HepG2 (cell line): ENCODE results near the gene NOC2L. TPM values are rescaled to one million over a fixed set of nuclear protein-coding genes. Genes with fewer than 3 reads are reported as not detected.

Experiments used
- DPF2 ChIP-seq: sonication (generic); formaldehyde crosslinking; IDR thresholded peaks from 2 replicates; pipeline ENCODE4 v1.4.0; 2020; ENCODE audit warnings: mild to moderate bottlenecking, low read depth, missing genetic modification reagents, borderline replicate concordance
- EZH2 ChIP-seq: conservative IDR thresholded peaks from 2 replicates; pipeline ENCODE4 v1.6.1; 2012; ENCODE audit warnings: mild to moderate bottlenecking, low read depth, low read length, moderate library complexity
- FIP1L1 ChIP-seq: fragments of 200-400 bp; formaldehyde crosslinking; IDR thresholded peaks from 2 replicates; pipeline ENCODE4 v1.6.1; 2018; ENCODE audit warnings: low read depth, mild to moderate bottlenecking, low read length, moderate library complexity, borderline replicate concordance; ENCODE audit not compliant: insufficient read depth
- GLMP ChIP-seq: sonication (generic); formaldehyde crosslinking; IDR thresholded peaks from 2 replicates; pipeline ENCODE4 v1.9.0; 2021; ENCODE audit warnings: missing genetic modification reagents, mild to moderate bottlenecking, borderline replicate concordance
- HNRNPUL1 ChIP-seq: fragments of 200-400 bp; formaldehyde crosslinking; IDR thresholded peaks from 2 replicates; pipeline ENCODE4 v1.6.1; 2017; ENCODE audit warnings: low read depth, mild to moderate bottlenecking, low read length, moderate library complexity
- PRPF4 ChIP-seq: fragments of 200-400 bp; formaldehyde crosslinking; IDR thresholded peaks from 2 replicates; pipeline ENCODE4 v1.6.1; 2016; ENCODE audit warnings: low read length, low read depth; ENCODE audit not compliant: poor library complexity, severe bottlenecking
- SKI ChIP-seq: fragments of 450-650 bp; IDR thresholded peaks from one replicate; pipeline ENCODE4 v1.6.1; 2018; ENCODE audit warnings: mild to moderate bottlenecking; ENCODE audit not compliant: partially characterized antibody
- SNAI1 ChIP-seq: sonication (generic); formaldehyde crosslinking; IDR thresholded peaks from 2 replicates; pipeline ENCODE4 v1.5.0; 2020; ENCODE audit warnings: mild to moderate bottlenecking, missing genetic modification reagents, borderline replicate concordance
- TCF12 ChIP-seq, 2 experiments: fragments of 450-650 bp in 1 of 2; sonication (generic) in 1 of 2; formaldehyde crosslinking in 1 of 2; IDR thresholded peaks; 2 replicates each; pipeline versions ENCODE4 v1.6.1 to v1.8.0; 2017 to 2022; ENCODE audit warnings: antibody characterized with exemption in 1 of 2, mild to moderate bottlenecking in 1 of 2, missing genetic modification reagents in 1 of 2, moderate library complexity in 1 of 2
- THYN1 ChIP-seq: sonication (generic); formaldehyde crosslinking; IDR thresholded peaks from 2 replicates; pipeline ENCODE4 v1.8.1; 2023; ENCODE audit warnings: low read depth, mild to moderate bottlenecking, moderate library complexity, missing genetic modification reagents, borderline replicate concordance
- YEATS2 ChIP-seq: sonication (generic); formaldehyde crosslinking; IDR thresholded peaks from 2 replicates; pipeline ENCODE4 v1.4.0; 2020; ENCODE audit warnings: missing genetic modification reagents, borderline replicate concordance
- ZBTB42 ChIP-seq: sonication (generic); formaldehyde crosslinking; IDR thresholded peaks from 2 replicates; pipeline ENCODE4 v1.5.0; 2020; ENCODE audit warnings: mild to moderate bottlenecking, missing genetic modification reagents
- ZFX ChIP-seq: sonication (generic); formaldehyde crosslinking; IDR thresholded peaks from 2 replicates; pipeline ENCODE4 v1.4.0; 2020; ENCODE audit warnings: mild to moderate bottlenecking, low read depth, missing genetic modification reagents, moderate library complexity
- ZMYM3 ChIP-seq: sonication (generic); formaldehyde crosslinking; IDR thresholded peaks from 2 replicates; pipeline ENCODE4 v1.5.1; 2020; ENCODE audit warnings: mild to moderate bottlenecking, missing genetic modification reagents
- ZNF20 ChIP-seq: sonication (generic); formaldehyde crosslinking; IDR thresholded peaks from 2 replicates; pipeline ENCODE4 v1.4.0; 2020; ENCODE audit warnings: mild to moderate bottlenecking, moderate library complexity, missing genetic modification reagents
- ZNF629 ChIP-seq: sonication (generic); formaldehyde crosslinking; conservative IDR thresholded peaks from 2 replicates; pipeline ENCODE4 v1.5.0; 2020; ENCODE audit warnings: missing genetic modification reagents
- ZNF768 ChIP-seq: sonication (generic); formaldehyde crosslinking; IDR thresholded peaks from 2 replicates; pipeline ENCODE4 v1.4.0; 2020; ENCODE audit warnings: missing genetic modification reagents
- ZNF777 ChIP-seq: sonication (generic); formaldehyde crosslinking; IDR thresholded peaks from 2 replicates; pipeline ENCODE4 v1.4.0; 2020; ENCODE audit warnings: missing genetic modification reagents
- polyA plus RNA-seq, 8 experiments: library from polyadenylated mRNA; depleted of rRNA in 3 of 8; stranded (reverse) in 7 of 8; unstranded in 1 of 8; fragments of >200 nt; fragmentation: Illumina TruSeq in 4 of 8; extraction: Trizol in 4 of 8; gene quantifications; 2 replicates each; pipeline versions ENCODE4 v1.2.1 to v1.2.3, GENCODE V29; 2011 to 2016; ENCODE audit warnings: low read depth in 4 of 8, missing spikeins in 1 of 8, mixed read lengths in 1 of 8; ENCODE audit not compliant: insufficient read depth in 1 of 8
- total RNA-seq, 5 experiments: library from RNA; depleted of rRNA; stranded (reverse); fragments of >200 nt; fragmentation: Illumina TruSeq; extraction: Trizol; gene quantifications; 2 replicates each; pipeline ENCODE4 v1.2.3, GENCODE V29; 2016; ENCODE audit warnings: low read depth in 1 of 5
- TF ChIP-seq, protein P1 (sequence below), 2 experiments: IDR thresholded peaks; 2 replicates each; pipeline ENCODE4 v1.6.1; 2011 to 2012; ENCODE audit warnings: low read length in 2 of 2, borderline replicate concordance in 1 of 2, low read depth in 1 of 2, mild to moderate bottlenecking in 1 of 2, moderate library complexity in 1 of 2

Gene NOC2L
- total and polyA plus RNA-seq, 2 of the 13 experiments (the other 11 are each of a cell fraction or from before 2014, with no cell fraction given): 32.0 to 103 TPM

GRCh38 chr1:911875-912739 is 46.9 kb downstream of the NOC2L start (continued):
- no peak for TF ChIP-seq YEATS2 (CRISPR knock-in tag)
- TF ChIP-seq HNRNPUL1: no peak
- TF ChIP-seq, protein P1, sequence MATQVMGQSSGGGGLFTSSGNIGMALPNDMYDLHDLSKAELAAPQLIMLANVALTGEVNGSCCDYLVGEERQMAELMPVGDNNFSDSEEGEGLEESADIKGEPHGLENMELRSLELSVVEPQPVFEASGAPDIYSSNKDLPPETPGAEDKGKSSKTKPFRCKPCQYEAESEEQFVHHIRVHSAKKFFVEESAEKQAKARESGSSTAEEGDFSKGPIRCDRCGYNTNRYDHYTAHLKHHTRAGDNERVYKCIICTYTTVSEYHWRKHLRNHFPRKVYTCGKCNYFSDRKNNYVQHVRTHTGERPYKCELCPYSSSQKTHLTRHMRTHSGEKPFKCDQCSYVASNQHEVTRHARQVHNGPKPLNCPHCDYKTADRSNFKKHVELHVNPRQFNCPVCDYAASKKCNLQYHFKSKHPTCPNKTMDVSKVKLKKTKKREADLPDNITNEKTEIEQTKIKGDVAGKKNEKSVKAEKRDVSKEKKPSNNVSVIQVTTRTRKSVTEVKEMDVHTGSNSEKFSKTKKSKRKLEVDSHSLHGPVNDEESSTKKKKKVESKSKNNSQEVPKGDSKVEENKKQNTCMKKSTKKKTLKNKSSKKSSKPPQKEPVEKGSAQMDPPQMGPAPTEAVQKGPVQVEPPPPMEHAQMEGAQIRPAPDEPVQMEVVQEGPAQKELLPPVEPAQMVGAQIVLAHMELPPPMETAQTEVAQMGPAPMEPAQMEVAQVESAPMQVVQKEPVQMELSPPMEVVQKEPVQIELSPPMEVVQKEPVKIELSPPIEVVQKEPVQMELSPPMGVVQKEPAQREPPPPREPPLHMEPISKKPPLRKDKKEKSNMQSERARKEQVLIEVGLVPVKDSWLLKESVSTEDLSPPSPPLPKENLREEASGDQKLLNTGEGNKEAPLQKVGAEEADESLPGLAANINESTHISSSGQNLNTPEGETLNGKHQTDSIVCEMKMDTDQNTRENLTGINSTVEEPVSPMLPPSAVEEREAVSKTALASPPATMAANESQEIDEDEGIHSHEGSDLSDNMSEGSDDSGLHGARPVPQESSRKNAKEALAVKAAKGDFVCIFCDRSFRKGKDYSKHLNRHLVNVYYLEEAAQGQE (IDR thresholded peaks at IDR 0.05; ENCODE audit: borderline replicate concordance in 1 of 2, low read depth in 1 of 2, low read length in 2 of 2): peak in 1 of 2 experiments; percentile 13; a peak in 1 of 4 replicates
- TF ChIP-seq TCF12 (IDR thresholded peaks at IDR 0.05): no peak
- TF ChIP-seq TCF12 (CRISPR knock-in tag; IDR thresholded peaks at IDR 0.05): no peak
- no peak for TF ChIP-seq FIP1L1
- TF ChIP-seq PRPF4: no peak
- TF ChIP-seq ZNF777 (CRISPR knock-in tag): no peak
- no peak for TF ChIP-seq SNAI1 (CRISPR knock-in tag)
- peak; percentile 36; the same call in 1 of the 2 replicates for TF ChIP-seq ZFX
- no peak for TF ChIP-seq EZH2
- TF ChIP-seq DPF2 (CRISPR knock-in tag): no peak
- no peak for TF ChIP-seq GLMP (CRISPR knock-in tag)
- no peak for TF ChIP-seq THYN1 (CRISPR knock-in tag)
- TF ChIP-seq ZNF629: 0 out of 2 replicates have a peak, but pooled peaks have one; percentile 23
- TF ChIP-seq ZBTB42: no peak
- TF ChIP-seq ZNF20 (CRISPR knock-in tag): no peak
- TF ChIP-seq ZMYM3: peak; percentile 88
- TF ChIP-seq ZNF768 (CRISPR knock-in tag): peak; percentile 6; the same call in 1 of the 2 replicates
- TF ChIP-seq SKI: no peak
